PFSK-1 (cell line): ENCODE results near the gene CSF2.

Experiments used
- FOXP2 ChIP-seq: optimal IDR thresholded peaks from 2 replicates; pipeline ENCODE3; 2011; ENCODE audit warnings: borderline replicate concordance, control low read depth, inconsistent platforms; ENCODE audit not compliant: insufficient read depth; ENCODE audit errors: extremely low read length, extremely low read depth
- POLR2AphosphoS5 ChIP-seq: IDR thresholded peaks from 2 replicates; pipeline ENCODE4 v1.6.1; 2012; ENCODE audit warnings: low read depth, mild to moderate bottlenecking, control low read depth, low read length, moderate library complexity
- REST ChIP-seq, 2 experiments: IDR thresholded peaks; 2 replicates each; pipeline versions ENCODE4 v1.6.1 to v1.8.0; 2011 to 2012; ENCODE audit warnings: low read depth in 2 of 2, low read length in 2 of 2, control low read depth in 1 of 2, inconsistent platforms in 1 of 2, mild to moderate bottlenecking in 1 of 2, moderate library complexity in 1 of 2; ENCODE audit not compliant: insufficient read depth in 1 of 2
- SIN3A ChIP-seq: IDR thresholded peaks from 2 replicates; pipeline ENCODE4 v1.6.1; 2012; ENCODE audit warnings: mild to moderate bottlenecking, low read length, moderate library complexity, borderline replicate concordance; ENCODE audit not compliant: insufficient read depth
- TAF1 ChIP-seq: IDR thresholded peaks from 2 replicates; pipeline ENCODE4 v1.6.1; 2012; ENCODE audit warnings: low read length, control low read depth, borderline replicate concordance; ENCODE audit not compliant: insufficient read depth

Gene CSF2

GRCh38 chr5:132054697-132055440 lies 18.7 kb upstream of the CSF2 start:
- TF ChIP-seq TAF1 (no peak), SIN3A (no peak), FOXP2 (no peak), REST (IDR thresholded peaks at IDR 0.05; ENCODE audit: insufficient read depth in 1 of 2, low read depth in 2 of 2, low read length in 2 of 2) (no peak), POLR2AphosphoS5 (no peak)

GRCh38 chr5:132055441-132055807 lies 18.2 kb upstream of the CSF2 start:
- TF ChIP-seq POLR2AphosphoS5: no peak
- TF ChIP-seq REST (IDR thresholded peaks at IDR 0.05; ENCODE audit: insufficient read depth in 1 of 2, low read depth in 2 of 2, low read length in 2 of 2): no peak
- TF ChIP-seq SIN3A: no peak
- TF ChIP-seq TAF1: no peak
- no peak for TF ChIP-seq FOXP2

- TF ChIP-seq TAF1 (no peak), SIN3A (no peak), POLR2AphosphoS5 (no peak), REST (IDR thresholded peaks at IDR 0.05; ENCODE audit: insufficient read depth in 1 of 2, low read depth in 2 of 2, low read length in 2 of 2) (no peak), FOXP2 (no peak)
Measured at GRCh38 chr5:132055808-132056609, 17.6 kb upstream of the CSF2 start.

- TF ChIP-seq TAF1 (no peak), SIN3A (no peak), REST (IDR thresholded peaks at IDR 0.05; ENCODE audit: insufficient read depth in 1 of 2, low read depth in 2 of 2, low read length in 2 of 2) (no peak), FOXP2 (no peak), POLR2AphosphoS5 (no peak)
Measured at GRCh38 chr5:132056610-132057497, 16.7 kb upstream of the CSF2 start.
